Stimulated activated CD8-positive, alpha-beta memory T cell treated with anti-CD3 and anti-CD28 coated beads, Interleukin-15, amount 100 ng/mL, for 24 hours (primary cell): ENCODE data around the gene GCNT1.
"Not testable (repeated sequence)": the region's sequence is repeated elsewhere in the genome, so short reads cannot be mapped to it uniquely, and the experiment has no call there.

ENCODE experiments used
- DNase-seq: peaks from one replicate; pipeline ENCODE4 v3.0.0-alpha.2; 2020; ENCODE audit warnings: low read depth

Gene GCNT1

GRCh38 chr9:76491056-76491455 is 32.1 kb downstream of the GCNT1 start:
- DNase-seq, result not testable (repeated sequence)

GRCh38 chr9:76493496-76493895 is 34.5 kb downstream of the GCNT1 start:
- DNase-seq, result not testable (repeated sequence)

GRCh38 chr9:76500061-76500460 is 41.1 kb downstream of the GCNT1 start:
- DNase-seq, result no peak

GRCh38 chr9:76502746-76503145 is 43.8 kb downstream of the GCNT1 start:
- no peak for DNase-seq

- DNase-seq, result no peak
Observed at GRCh38 chr9:76510041-76510440, 51.1 kb downstream of the GCNT1 start.

- no peak for DNase-seq
Observed at GRCh38 chr9:76510446-76510845, 51.5 kb downstream of the GCNT1 start.

- no peak for DNase-seq
Observed at GRCh38 chr9:76512826-76513225, 53.8 kb downstream of the GCNT1 start.

- DNase-seq, result no peak
Observed at GRCh38 chr9:76516350-76516749, 57.4 kb downstream of the GCNT1 start.

GRCh38 chr9:76516871-76517270 is 57.9 kb downstream of the GCNT1 start:
- DNase-seq, result no peak

- DNase-seq, result no peak
Observed at GRCh38 chr9:76519075-76519835, 60.3 kb downstream of the GCNT1 start.

- DNase-seq, result no peak
Observed at GRCh38 chr9:76521244-76521681, 62.3 kb downstream of the GCNT1 start.

GRCh38 chr9:76521906-76522305 is 62.9 kb downstream of the GCNT1 start:
- no peak for DNase-seq

- DNase-seq, result not testable (repeated sequence)
Observed at GRCh38 chr9:76523617-76524200, 64.7 kb downstream of the GCNT1 start.

- DNase-seq, result no peak
Observed at GRCh38 chr9:76525196-76525595, 66.2 kb downstream of the GCNT1 start.

- no peak for DNase-seq
Observed at GRCh38 chr9:76526026-76526425, 67.0 kb downstream of the GCNT1 start.

- no peak for DNase-seq
Observed at GRCh38 chr9:76528056-76528455, 69.1 kb downstream of the GCNT1 start.

- no peak for DNase-seq
Observed at GRCh38 chr9:76528642-76529190, 69.7 kb downstream of the GCNT1 start.

GRCh38 chr9:76529653-76530052 is 70.7 kb downstream of the GCNT1 start:
- DNase-seq, result no peak

GRCh38 chr9:76530458-76531110 is 71.6 kb downstream of the GCNT1 start:
- no peak for DNase-seq

GRCh38 chr9:76531231-76531780 is 72.3 kb downstream of the GCNT1 start:
- no peak for DNase-seq

- not testable (repeated sequence) for DNase-seq
Observed at GRCh38 chr9:76532877-76533276, 73.9 kb downstream of the GCNT1 start.

GRCh38 chr9:76534026-76534425 is 75.0 kb downstream of the GCNT1 start:
- DNase-seq, result no peak
